Loucy (cell line): Measurements from ENCODE around the gene IFITM5.

Experiments used
- CTCF ChIP-seq: fragments of 200-600 bp; sonication (generic); conservative IDR thresholded peaks from 2 replicates; pipeline ENCODE4 v1.5.1; 2014; ENCODE audit warnings: mild to moderate bottlenecking, antibody characterized with exemption, low read length
- EZH2phosphoT487 ChIP-seq: fragments of 200-600 bp; IDR thresholded peaks from 2 replicates; pipeline ENCODE4 v1.6.1; 2018; ENCODE audit warnings: antibody characterized with exemption, mild to moderate bottlenecking, moderate library complexity, borderline replicate concordance

DNA sequence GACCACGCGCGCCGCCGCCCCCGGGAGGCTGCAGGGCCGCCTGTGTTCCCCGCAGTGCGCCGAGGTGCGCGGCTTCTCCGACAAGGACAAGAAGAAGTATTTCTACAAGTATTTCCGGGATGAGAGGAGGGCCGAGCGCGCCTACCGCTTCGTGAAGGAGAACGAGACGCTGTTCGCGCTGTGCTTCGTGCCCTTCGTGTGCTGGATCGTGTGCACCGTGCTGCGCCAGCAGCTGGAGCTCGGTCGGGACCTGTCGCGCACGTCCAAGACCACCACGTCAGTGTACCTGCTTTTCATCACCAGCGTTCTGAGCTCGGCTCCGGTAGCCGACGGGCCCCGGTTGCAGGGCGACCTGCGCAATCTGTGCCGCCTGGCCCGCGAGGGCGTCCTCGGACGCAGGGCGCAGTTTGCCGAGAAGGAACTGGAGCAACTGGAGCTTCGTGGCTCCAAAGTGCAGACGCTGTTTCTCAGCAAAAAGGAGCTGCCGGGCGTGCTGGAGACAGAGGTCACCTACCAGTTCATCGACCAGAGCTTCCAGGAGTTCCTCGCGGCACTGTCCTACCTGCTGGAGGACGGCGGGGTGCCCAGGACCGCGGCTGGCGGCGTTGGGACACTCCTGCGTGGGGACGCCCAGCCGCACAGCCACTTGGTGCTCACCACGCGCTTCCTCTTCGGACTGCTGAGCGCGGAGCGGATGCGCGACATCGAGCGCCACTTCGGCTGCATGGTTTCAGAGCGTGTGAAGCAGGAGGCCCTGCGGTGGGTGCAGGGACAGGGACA lies 18.4 kb downstream of the IFITM5 start:
- TF ChIP-seq CTCF (no peak), EZH2phosphoT487 (no peak)
